DOHH2 (cell line): Measurements from ENCODE around the gene PIP4K2A.
"Not testable (repeated sequence)": the region's sequence is repeated elsewhere in the genome, so short reads cannot be mapped to it uniquely, and the experiment has no call there.

Source experiments
- EZH2phosphoT487 ChIP-seq: fragments of 200-600 bp; sonication (generic); IDR thresholded peaks from 2 replicates; pipeline ENCODE4 v1.6.1; 2017; ENCODE audit warnings: borderline replicate concordance, mild to moderate bottlenecking, antibody characterized with exemption, low read length, moderate library complexity, mixed read lengths
- TF ChIP-seq, protein P1 (sequence below): fragments of 200-600 bp; sonication (generic); IDR thresholded peaks from one replicate; pipeline ENCODE4 v1.5.1; 2014; ENCODE audit warnings: antibody characterized with exemption, mild to moderate bottlenecking, low read depth, low read length; ENCODE audit not compliant: poor library complexity, severe bottlenecking

DNA sequence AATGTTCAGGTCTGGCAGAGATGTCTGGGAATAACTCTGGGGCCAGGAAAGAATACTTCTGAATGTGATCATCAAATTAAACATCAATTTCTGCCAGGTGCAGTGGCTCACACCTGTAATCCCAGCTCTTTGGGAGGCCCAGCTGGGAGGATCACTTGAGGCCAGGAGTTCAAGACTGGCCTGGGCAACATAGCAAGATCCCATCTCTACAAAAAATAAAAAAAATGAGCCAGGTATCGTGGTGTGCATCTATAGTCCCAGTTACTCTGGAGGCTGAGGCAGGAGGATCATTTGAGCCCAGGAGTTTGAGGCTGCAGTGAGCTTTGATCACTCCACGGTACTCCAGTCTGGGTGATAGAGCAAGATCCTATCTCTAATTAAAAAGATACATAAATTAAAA, 214.4 kb downstream of the PIP4K2A start:
- TF ChIP-seq, protein P1, sequence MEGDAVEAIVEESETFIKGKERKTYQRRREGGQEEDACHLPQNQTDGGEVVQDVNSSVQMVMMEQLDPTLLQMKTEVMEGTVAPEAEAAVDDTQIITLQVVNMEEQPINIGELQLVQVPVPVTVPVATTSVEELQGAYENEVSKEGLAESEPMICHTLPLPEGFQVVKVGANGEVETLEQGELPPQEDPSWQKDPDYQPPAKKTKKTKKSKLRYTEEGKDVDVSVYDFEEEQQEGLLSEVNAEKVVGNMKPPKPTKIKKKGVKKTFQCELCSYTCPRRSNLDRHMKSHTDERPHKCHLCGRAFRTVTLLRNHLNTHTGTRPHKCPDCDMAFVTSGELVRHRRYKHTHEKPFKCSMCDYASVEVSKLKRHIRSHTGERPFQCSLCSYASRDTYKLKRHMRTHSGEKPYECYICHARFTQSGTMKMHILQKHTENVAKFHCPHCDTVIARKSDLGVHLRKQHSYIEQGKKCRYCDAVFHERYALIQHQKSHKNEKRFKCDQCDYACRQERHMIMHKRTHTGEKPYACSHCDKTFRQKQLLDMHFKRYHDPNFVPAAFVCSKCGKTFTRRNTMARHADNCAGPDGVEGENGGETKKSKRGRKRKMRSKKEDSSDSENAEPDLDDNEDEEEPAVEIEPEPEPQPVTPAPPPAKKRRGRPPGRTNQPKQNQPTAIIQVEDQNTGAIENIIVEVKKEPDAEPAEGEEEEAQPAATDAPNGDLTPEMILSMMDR, result not testable (repeated sequence)
- not testable (repeated sequence) for TF ChIP-seq EZH2phosphoT487
